WTC11 (cell line): ENCODE measurements around the gene FAM151A. TPM values are rescaled to one million over a fixed set of nuclear protein-coding genes. Genes with fewer than 3 reads are reported as not detected.

Experiments
- ATAC-seq: fragments of 200-7000 bp; cut with Tn5 transposase; 2 replicates; pipeline ENCODE4 v1.10.0; 2021; ENCODE audit warnings: mild to moderate bottlenecking, moderate library complexity
- CTCF ChIA-PET: fragments of 300-600 bp; sonication (Branson Sonifier 250); formaldehyde crosslinking; loops from one replicate; lab custom pipeline; 2021; ENCODE audit warnings: antibody characterized with exemption; lab: Charles Lee
- POLR2A ChIA-PET: fragments of 350-600 bp; sonication (Branson Sonifier 250); formaldehyde crosslinking; loops from one replicate; lab custom pipeline; 2021; ENCODE audit warnings: antibody characterized with exemption; lab: Charles Lee
- DNase-seq: peaks from one replicate; pipeline ENCODE4 v3.0.0; 2021; ENCODE audit warnings: low spot score
- H3K27ac Mint-ChIP-seq: 2 replicates; pipeline ENCODE4 v1.8.0; 2021; ENCODE audit warnings: mixed read lengths
- H3K27me3 Mint-ChIP-seq: 2 replicates; pipeline ENCODE4 v1.8.0; 2021; ENCODE audit warnings: low read depth, mild to moderate bottlenecking, moderate library complexity, mixed read lengths
- H3K36me3 Mint-ChIP-seq: 2 replicates; pipeline ENCODE4 v1.8.0; 2021; ENCODE audit warnings: mixed read lengths
- H3K4me1 Mint-ChIP-seq: 2 replicates; pipeline ENCODE4 v1.8.0; 2022; ENCODE audit warnings: mixed read lengths
- H3K4me3 Mint-ChIP-seq: 2 replicates; pipeline ENCODE4 v1.8.0; 2021; ENCODE audit warnings: mild to moderate bottlenecking, moderate library complexity, mixed read lengths
- H3K9me3 Mint-ChIP-seq: 2 replicates; pipeline ENCODE4 v1.8.0; 2021; ENCODE audit warnings: mixed read lengths
- ATF1 ChIP-seq: sonication (generic); formaldehyde crosslinking; IDR thresholded peaks from 2 replicates; pipeline ENCODE4 v1.8.1; 2023; ENCODE audit warnings: mild to moderate bottlenecking, moderate library complexity, missing genetic modification reagents
- CREM ChIP-seq: sonication (generic); formaldehyde crosslinking; IDR thresholded peaks from 2 replicates; pipeline ENCODE4 v1.8.1; 2022; ENCODE audit warnings: mild to moderate bottlenecking, missing genetic modification reagents, moderate library complexity
- E2F1 ChIP-seq: sonication (generic); formaldehyde crosslinking; IDR thresholded peaks from 2 replicates; pipeline ENCODE4 v1.8.0; 2022; ENCODE audit warnings: mild to moderate bottlenecking, missing genetic modification reagents
- ERG ChIP-seq: fragments of 250-450 bp; sonication (Bioruptor Pico); IDR thresholded peaks from 2 replicates; pipeline ENCODE4 v1.8.0; 2021; ENCODE audit warnings: mild to moderate bottlenecking
- FOXJ3 ChIP-seq: sonication (generic); formaldehyde crosslinking; IDR thresholded peaks from 2 replicates; pipeline ENCODE4 v1.9.0; 2021; ENCODE audit warnings: missing genetic modification reagents, mild to moderate bottlenecking, borderline replicate concordance
- FOXP1 ChIP-seq: sonication (generic); formaldehyde crosslinking; IDR thresholded peaks from 2 replicates; pipeline ENCODE4 v1.8.0; 2022; ENCODE audit warnings: missing genetic modification reagents, mild to moderate bottlenecking, moderate library complexity, borderline replicate concordance
- HMGA2 ChIP-seq: fragments of 250-450 bp; sonication (Bioruptor Pico); IDR thresholded peaks from 2 replicates; pipeline ENCODE4 v1.4.0; 2021; ENCODE audit warnings: mild to moderate bottlenecking, moderate library complexity
- HMGXB4 ChIP-seq: sonication (generic); formaldehyde crosslinking; IDR thresholded peaks from 2 replicates; pipeline ENCODE4 v1.8.1; 2023; ENCODE audit warnings: mild to moderate bottlenecking, moderate library complexity, missing genetic modification reagents
- KAT7 ChIP-seq: sonication (generic); formaldehyde crosslinking; IDR thresholded peaks from 2 replicates; pipeline ENCODE4 v1.8.1; 2023; ENCODE audit warnings: missing genetic modification reagents, mild to moderate bottlenecking, borderline replicate concordance
- MXD4 ChIP-seq: fragments of 250-450 bp; sonication (Bioruptor Pico); IDR thresholded peaks from 2 replicates; pipeline ENCODE4 v1.8.0; 2021; ENCODE audit warnings: mild to moderate bottlenecking, moderate library complexity, borderline replicate concordance
- MYBL2 ChIP-seq: sonication (generic); formaldehyde crosslinking; IDR thresholded peaks from 2 replicates; pipeline ENCODE4 v1.8.1; 2023; ENCODE audit warnings: mild to moderate bottlenecking, moderate library complexity, missing genetic modification reagents
- NFYB ChIP-seq: sonication (generic); formaldehyde crosslinking; conservative IDR thresholded peaks from 2 replicates; pipeline ENCODE4 v1.8.0; 2022; ENCODE audit warnings: low read depth, missing genetic modification reagents
- NR3C1 ChIP-seq: sonication (generic); formaldehyde crosslinking; conservative IDR thresholded peaks from 2 replicates; pipeline ENCODE4 v1.8.1; 2023; ENCODE audit warnings: low read depth, mild to moderate bottlenecking, missing genetic modification reagents
- PRRX2 ChIP-seq: fragments of 250-450 bp; sonication (Bioruptor Pico); IDR thresholded peaks from 2 replicates; pipeline ENCODE4 v1.8.0; 2021; ENCODE audit warnings: mild to moderate bottlenecking
- SP1 ChIP-seq: sonication (generic); formaldehyde crosslinking; conservative IDR thresholded peaks from 2 replicates; pipeline ENCODE4 v1.8.1; 2022; ENCODE audit warnings: missing genetic modification reagents
- ZNF263 ChIP-seq: sonication (generic); formaldehyde crosslinking; IDR thresholded peaks from 2 replicates; pipeline ENCODE4 v1.8.1; 2022; ENCODE audit warnings: low read depth, mild to moderate bottlenecking, moderate library complexity, missing genetic modification reagents
- ZNF317 ChIP-seq: sonication (generic); formaldehyde crosslinking; IDR thresholded peaks from 2 replicates; pipeline ENCODE4 v1.8.1; 2023; ENCODE audit warnings: low read depth, mild to moderate bottlenecking, moderate library complexity, missing genetic modification reagents, borderline replicate concordance
- ZNF396 ChIP-seq: fragments of 250-450 bp; sonication (Bioruptor Pico); IDR thresholded peaks from 2 replicates; pipeline ENCODE4 v1.8.0; 2021; ENCODE audit warnings: mild to moderate bottlenecking, moderate library complexity, borderline replicate concordance
- ZNF423 ChIP-seq: fragments of 250-450 bp; sonication (Bioruptor Pico); IDR thresholded peaks from 2 replicates; pipeline ENCODE4 v2.1.2; 2022; ENCODE audit warnings: mild to moderate bottlenecking, moderate library complexity
- ZNF532 ChIP-seq: fragments of 250-450 bp; sonication (Bioruptor Pico); IDR thresholded peaks from 2 replicates; pipeline ENCODE4 v1.9.0; 2021; ENCODE audit warnings: mild to moderate bottlenecking, borderline replicate concordance
- total RNA-seq: library from RNA; stranded (reverse); gene quantifications from 3 replicates; pipeline ENCODE4 v1.2.3, GENCODE V29; 2021

The FAM151A gene
- total RNA-seq, 1 experiment from 2014 or later: 0.11 TPM

- TF ChIP-seq HMGA2 (CRISPR knock-in tag) (no peak), ZNF423 (no peak), MYBL2 (CRISPR knock-in tag) (no peak), ZNF317 (CRISPR knock-in tag) (no peak), ZNF532 (CRISPR knock-in tag) (no peak), CREM (no peak), FOXP1 (CRISPR knock-in tag) (no peak), MXD4 (no peak), KAT7 (CRISPR knock-in tag) (no peak), HMGXB4 (no peak)
Measured at GRCh38 chr1:54596756-54597155, 26.6 kb downstream of the FAM151A start (continued).

- Mint-ChIP-seq H3K9me3 (no peaks in the 10 kb centered on the region), H3K4me3 (no peak overlapping the region), H3K27me3 (no peaks in the 10 kb centered on the region), H3K4me1 (peaks cover 11% of the 10 kb centered on the region), H3K36me3 (no peaks in the 10 kb centered on the region), H3K27ac (0 out of 2 replicates have a peak overlapping the region, but pooled peaks have one; percentile 71)
- POLR2A ChIA-PET: interaction anchor here (1.0 kb wide), 1 partner anchor 17 kb away, joined by 3 read pairs; no protein-coding TSS in a partner anchor
- CTCF ChIA-PET: interaction anchor here (1.8 kb wide), 1 partner anchor 19 kb away, joined by 4 read pairs; no protein-coding TSS in a partner anchor
- ATAC-seq (no peak), DNase-seq (no peak)
- no peak for TF ChIP-seq ZNF396
- no peak for TF ChIP-seq ERG (CRISPR knock-in tag)
- TF ChIP-seq PRRX2 (CRISPR knock-in tag): no peak
- no peak for TF ChIP-seq NFYB (CRISPR knock-in tag)
- TF ChIP-seq SP1: no peak
- TF ChIP-seq ZNF263 (CRISPR knock-in tag): no peak
- TF ChIP-seq ATF1 (CRISPR knock-in tag): no peak
- no peak for TF ChIP-seq FOXJ3 (CRISPR knock-in tag)
- no peak for TF ChIP-seq E2F1 (CRISPR knock-in tag)
- no peak for TF ChIP-seq ZNF532 (CRISPR knock-in tag)
- TF ChIP-seq NR3C1 (CRISPR knock-in tag): no peak
Measured at GRCh38 chr1:54595956-54596498, 27.3 kb downstream of the FAM151A start.
